ENCODE measurements around the gene RIPPLY1. TPM values are rescaled to one million over a fixed set of nuclear protein-coding genes. Genes with fewer than 3 reads are reported as not detected.

Gene RIPPLY1, protein sequence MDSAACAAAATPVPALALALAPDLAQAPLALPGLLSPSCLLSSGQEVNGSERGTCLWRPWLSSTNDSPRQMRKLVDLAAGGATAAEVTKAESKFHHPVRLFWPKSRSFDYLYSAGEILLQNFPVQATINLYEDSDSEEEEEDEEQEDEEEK
- total RNA-seq = not detected

DNA sequence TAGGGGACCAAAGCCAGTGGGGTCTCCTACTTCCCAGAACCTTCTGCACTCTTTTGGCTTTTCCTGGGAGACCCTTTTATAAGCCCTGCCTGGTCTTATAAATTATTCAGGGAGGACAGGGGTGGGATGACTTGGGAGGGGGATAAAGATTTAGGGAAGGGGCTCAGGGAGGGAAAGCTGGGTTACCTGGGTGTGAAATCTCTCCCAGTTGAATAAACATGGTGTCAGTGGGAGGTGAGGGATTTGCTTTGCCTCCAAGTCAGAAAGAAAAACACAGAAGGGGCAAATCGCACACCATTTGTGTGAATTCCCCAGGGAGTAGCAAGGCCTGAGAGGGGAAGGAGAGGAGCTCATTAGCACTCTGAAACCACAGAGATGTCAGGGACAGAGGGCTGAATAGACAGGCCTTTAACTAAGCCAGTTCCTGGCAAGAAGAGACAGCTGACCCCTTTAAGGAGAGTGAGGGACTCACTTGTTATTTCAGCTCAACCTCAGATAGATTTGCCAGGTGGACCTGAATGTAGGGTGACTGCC is at the start of gene RIPPLY1:
Gene RIPPLY1 (minus strand): TSS at position 51 of the 534 bp plus-strand sequence. CDS start 54 bp downstream, outside the sequence.

DNA sequence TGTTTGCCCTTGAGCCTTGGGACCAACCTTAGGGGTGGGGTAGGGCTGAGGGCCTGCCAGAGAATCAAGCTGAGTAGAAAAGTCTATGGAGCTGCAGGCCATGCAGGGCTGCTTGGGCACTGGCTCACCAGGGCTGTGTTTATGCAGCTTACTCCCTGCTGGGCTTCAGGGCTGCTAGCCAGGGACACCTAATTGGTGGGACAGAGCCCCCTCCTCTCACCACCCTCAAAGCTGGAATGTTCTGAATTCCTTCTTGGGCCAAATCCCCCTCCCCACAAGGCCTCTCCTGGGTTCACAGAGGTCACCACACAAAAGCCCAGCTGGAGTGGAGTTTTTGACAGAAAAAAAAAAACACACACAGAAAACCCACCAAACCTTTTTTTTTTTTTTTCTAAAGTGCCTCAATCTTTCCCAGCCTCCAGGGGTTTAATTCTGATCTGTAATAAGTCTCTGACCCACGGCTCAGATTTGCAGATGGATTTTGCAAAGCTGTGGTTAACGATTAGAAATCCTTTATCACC is 16.9 kb upstream of the RIPPLY1 start, which contains the start of gene CLDN2:
Gene CLDN2 (plus strand): TSS at position 471 of the 521 bp plus-strand sequence. CDS start 7,827 bp downstream, outside the sequence.

Other genes with a start within 250 kb of the RIPPLY1 start
- gene RNF128, start 176.6 kb downstream of the RIPPLY1 start, total RNA-seq = 1.3 TPM
- gene TBC1D8B, start 100.7 kb downstream of the RIPPLY1 start, total RNA-seq = 1.3 TPM
- gene CLDN2, start 17.1 kb upstream of the RIPPLY1 start, total RNA-seq = not detected
- 11.6 TPM for gene MORC4, start 96.9 kb upstream of the RIPPLY1 start, total RNA-seq
- gene RBM41, start 215.5 kb upstream of the RIPPLY1 start, total RNA-seq = 36.0 TPM

Measured in parietal lobe (tissue), 1 donor.